NCI-H2107 treated with DMSO at 0.1 percent for 48 hours (cell line): ENCODE data around the gene TOMM20L.

Experiments
- DNase-seq: peaks from one replicate; lab custom pipeline; 2025; ENCODE audit not compliant: unreplicated experiment; lab: John Stamatoyannopoulos, UW

The TOMM20L gene

DNA sequence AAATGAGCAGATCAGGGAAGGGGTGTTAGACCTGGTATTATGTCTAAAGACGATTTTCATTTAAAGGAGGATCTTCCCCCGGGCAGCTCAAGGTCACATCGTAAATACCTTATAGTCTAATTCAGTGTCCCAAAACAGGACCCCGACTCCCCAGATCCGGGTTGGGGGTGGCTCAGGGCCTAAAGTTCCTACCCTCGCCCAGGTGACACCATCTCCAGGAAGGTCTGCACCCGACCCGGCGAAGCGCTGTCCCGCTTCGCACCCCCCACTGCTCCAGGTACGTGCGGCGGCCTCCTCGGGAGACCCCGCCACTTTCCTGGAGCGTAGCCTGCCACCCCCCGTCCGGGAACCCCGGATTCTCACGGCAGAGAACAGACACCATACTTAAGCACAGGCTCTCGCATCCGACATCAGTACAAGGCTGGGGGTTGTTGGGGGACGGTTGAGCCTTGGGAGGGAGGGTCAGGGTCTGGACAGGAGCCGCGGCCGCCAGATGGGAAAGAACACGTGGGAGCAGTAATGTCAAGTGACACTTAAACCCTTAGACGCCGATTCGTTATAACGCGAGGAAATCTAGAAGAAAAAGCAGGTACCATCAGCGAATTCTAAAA, 31.0 kb downstream of the TOMM20L start:
- peak; percentile 87 for DNase-seq

DNA sequence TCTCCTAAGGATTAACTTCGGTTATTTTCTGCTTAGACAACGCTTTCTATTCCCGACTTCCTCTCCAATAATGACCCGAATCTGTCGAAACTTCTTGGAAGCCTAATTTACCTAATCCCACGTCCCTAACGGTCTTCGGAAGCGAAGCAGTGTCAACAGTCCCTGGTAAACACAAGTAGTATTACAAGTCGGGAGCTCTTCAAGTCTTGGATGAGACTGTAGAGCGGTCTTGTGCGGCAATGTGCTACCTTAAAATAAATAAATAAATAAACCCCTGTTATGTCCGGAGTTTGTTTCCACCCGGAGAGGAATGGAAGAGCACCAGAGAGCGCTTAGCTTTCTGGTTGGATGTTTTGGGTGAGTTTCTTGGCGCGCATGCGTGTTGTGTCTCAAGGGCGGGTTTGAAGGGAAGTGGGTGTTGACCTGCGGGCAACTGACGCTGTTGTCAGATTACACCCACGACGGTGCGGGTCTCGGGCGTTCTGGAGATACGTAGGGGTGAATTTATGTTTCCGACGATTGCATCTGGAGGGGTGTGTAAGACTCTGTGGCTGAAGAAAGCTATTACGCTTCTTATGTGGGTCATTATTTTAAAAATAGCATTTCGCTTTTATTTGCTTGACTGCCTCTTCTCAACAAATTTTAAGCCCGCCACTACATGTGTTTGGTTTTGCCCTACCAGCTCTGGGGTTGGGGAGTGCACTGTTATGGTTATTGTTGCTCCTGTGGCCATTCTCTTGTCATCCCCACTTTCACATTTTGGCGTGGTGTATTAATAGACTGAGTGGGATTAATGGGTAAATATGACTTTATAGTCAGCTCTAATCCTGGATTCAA, 31.8 kb downstream of the TOMM20L start, which contains the start of the genes KIAA0586 and TIMM9:
Gene KIAA0586 (plus strand): TSS at position 439 of the 837 bp plus-strand sequence. CDS start 546 bp downstream, outside the sequence.
Gene TIMM9 (minus strand): TSS at position 251 of the 837 bp plus-strand sequence. CDS start 15,586 bp downstream, outside the sequence.
- peak; percentile 99 for DNase-seq

DNA sequence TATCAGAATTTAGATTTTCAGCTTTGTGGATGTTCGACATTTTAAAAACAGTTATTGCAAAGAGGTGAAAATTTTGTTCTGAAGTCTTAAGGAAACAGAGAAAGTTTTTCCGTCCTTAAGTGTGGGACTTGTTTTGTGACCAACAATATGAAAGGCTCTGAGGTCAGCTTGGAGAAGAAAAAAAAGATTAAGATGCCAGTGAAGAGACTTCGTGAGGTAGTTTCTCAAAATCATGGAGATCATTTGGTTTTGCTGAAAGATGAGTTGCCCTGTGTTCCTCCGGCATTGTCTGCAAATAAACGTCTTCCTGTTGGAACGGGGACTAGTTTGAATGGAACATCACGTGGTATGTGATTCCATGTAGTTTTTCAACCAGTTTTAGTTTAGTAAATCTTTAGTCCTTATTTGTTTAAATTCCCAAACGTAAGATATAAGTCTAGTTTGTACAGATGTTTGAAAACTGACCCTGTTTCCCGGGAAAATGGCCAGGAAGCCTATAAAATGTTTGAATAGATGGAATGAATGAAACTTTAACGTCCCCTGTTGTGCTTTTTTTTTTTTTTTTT, 32.5 kb downstream of the TOMM20L start:
- DNase-seq, result peak; percentile 77

GRCh38 chr14:58430156-58430555, 34.4 kb downstream of the TOMM20L start:
- no peak for DNase-seq

DNA sequence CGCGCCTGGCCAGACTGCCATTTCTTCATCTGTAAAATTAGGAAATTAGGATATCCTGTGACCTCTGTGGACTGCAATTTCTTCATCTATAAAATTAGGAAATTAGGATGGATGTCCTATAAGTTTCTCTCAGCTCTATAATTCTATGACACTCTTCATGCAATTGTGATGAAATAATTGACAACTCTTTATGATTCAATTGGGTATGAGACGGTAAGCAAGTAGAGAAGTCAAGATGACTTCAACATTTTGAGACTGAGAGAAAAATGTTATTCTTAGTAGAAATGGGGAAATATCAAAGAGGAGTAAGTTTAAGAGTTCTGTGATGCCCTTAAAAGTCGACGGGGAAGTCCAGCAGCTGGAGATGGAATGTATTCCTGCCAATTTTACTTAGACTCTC, 43.7 kb downstream of the TOMM20L start:
- no peak for DNase-seq

DNA sequence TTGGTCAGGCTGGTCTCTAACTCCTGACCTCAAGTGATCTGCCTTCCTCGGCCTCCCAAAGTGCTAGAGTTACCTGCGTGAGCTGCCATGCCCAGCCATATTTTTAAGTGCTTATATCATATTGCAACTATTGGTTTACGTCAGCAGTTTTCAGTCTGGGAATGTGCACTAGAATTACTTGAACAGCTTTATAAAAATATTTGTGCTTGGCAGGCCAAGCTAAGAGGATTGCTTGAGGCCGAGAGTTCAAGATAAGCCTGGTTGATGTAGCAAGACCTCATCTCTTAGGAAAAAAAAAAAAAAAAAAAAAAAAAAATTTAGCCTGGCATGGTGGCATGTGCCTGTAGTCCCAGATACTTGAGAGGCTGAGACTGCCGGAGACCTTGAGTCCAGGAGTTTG, 48.9 kb downstream of the TOMM20L start:
- DNase-seq, result no peak

DNA sequence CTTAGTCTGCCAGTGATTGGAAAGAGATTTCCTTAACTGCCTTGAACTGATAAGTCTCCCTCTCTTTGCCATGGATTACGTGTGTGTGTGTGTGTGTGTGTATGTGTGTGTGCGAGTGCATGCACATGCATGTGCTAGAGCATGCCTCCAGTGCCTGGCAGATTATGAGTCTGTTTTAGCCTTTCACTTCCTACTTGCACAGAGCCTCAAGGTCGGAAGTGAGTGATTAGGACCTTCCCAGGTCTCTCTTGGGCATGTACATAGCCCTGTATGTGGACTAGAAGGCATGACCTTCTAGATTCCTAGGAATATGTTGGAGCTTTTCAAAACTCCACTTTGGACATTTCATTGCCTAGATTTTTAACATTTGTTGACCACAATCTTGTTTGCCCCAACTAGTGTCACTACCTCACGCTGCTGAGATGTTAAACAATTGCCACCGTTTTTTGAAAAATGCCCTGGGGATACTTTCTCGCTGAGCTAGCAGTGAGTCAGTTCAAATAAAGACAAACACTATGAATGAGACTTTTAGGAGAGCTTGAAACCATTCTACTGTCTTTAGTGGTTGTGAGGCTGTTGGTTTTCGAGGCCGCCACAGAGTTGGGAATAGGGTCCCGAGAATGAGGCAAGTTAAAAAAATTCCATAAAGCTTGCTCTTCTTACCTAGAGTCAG, 60.0 kb downstream of the TOMM20L start:
- DNase-seq, result no peak
